Keratinocyte (primary cell): Measurements from ENCODE around the gene ASZ1. TPM values are rescaled to one million over a fixed set of nuclear protein-coding genes. Genes with fewer than 3 reads are reported as not detected.

ENCODE experiments used
- DNase-seq: peaks from one replicate; pipeline ENCODE4 v3.0.0-alpha.2; 2011; ENCODE audit warnings: low read depth, missing footprints, low spot score
- FAIRE-seq: peaks from 2 replicates; lab custom pipeline; 2011; peaks lifted over from hg19 to GRCh38; lab: Jason Lieb, UNC
- H2AFZ ChIP-seq: 2 replicates; pipeline ENCODE4 v1.6.0; 2012; ENCODE audit warnings: low read length, control low read depth, inconsistent platforms; ENCODE audit not compliant: control insufficient read depth
- H3K27ac ChIP-seq: 2 replicates; pipeline ENCODE4 v1.5.1; 2011; ENCODE audit warnings: low read length; ENCODE audit not compliant: control insufficient read depth, insufficient read depth
- H3K27me3 ChIP-seq: 3 replicates; pipeline ENCODE4 v1.6.0; 2011; ENCODE audit warnings: low read length; ENCODE audit not compliant: control insufficient read depth, insufficient read depth; ENCODE audit errors: extremely low read depth
- H3K36me3 ChIP-seq, 2 experiments: 2 replicates in 1 of 2; 3 replicates in 1 of 2; pipeline ENCODE4 v1.5.1; 2011; ENCODE audit warnings: low read length in 2 of 2, mild to moderate bottlenecking in 1 of 2; ENCODE audit not compliant: control insufficient read depth in 2 of 2, insufficient read depth in 2 of 2; ENCODE audit errors: extremely low read depth in 1 of 2
- H3K4me1 ChIP-seq: 3 replicates; pipeline ENCODE4 v1.5.1; 2011; ENCODE audit warnings: low read length; ENCODE audit not compliant: control insufficient read depth, insufficient read depth; ENCODE audit errors: extremely low read depth
- H3K4me2 ChIP-seq: 3 replicates; pipeline ENCODE4 v1.6.0; 2011; ENCODE audit warnings: low read depth, low read length; ENCODE audit not compliant: control insufficient read depth, insufficient read depth; ENCODE audit errors: extremely low read depth
- H3K4me3 ChIP-seq, 3 experiments: fragments of 200-600 bp in 1 of 3; sonication (generic) in 1 of 3; 2 replicates in 2 of 3; 3 replicates in 1 of 3; pipeline ENCODE4 v1.5.1; 2011 to 2016; ENCODE audit warnings: low read length in 3 of 3, mild to moderate bottlenecking in 3 of 3, control low read depth in 2 of 3, inconsistent platforms in 1 of 3, low read depth in 1 of 3, mixed read lengths in 1 of 3, mixed run types in 1 of 3, moderate library complexity in 1 of 3; ENCODE audit not compliant: control insufficient read depth in 2 of 3, insufficient read depth in 2 of 3; ENCODE audit errors: extremely low read depth in 1 of 3
- H3K79me2 ChIP-seq: 2 replicates; pipeline ENCODE4 v1.6.0; 2012; ENCODE audit warnings: low read length; ENCODE audit not compliant: control insufficient read depth, insufficient read depth
- H3K9ac ChIP-seq: 3 replicates; pipeline ENCODE4 v1.6.0; 2011; ENCODE audit warnings: low read length; ENCODE audit not compliant: control insufficient read depth, insufficient read depth; ENCODE audit errors: extremely low read depth
- H3K9me1 ChIP-seq: 3 replicates; pipeline ENCODE4 v1.6.0; 2011; ENCODE audit warnings: low read length; ENCODE audit not compliant: control insufficient read depth, insufficient read depth; ENCODE audit errors: extremely low read depth
- H3K9me3 ChIP-seq: 2 replicates; pipeline ENCODE4 v1.5.1; 2012; ENCODE audit warnings: low read depth, low read length; ENCODE audit not compliant: control insufficient read depth
- H4K20me1 ChIP-seq: 3 replicates; pipeline ENCODE4 v1.6.0; 2011; ENCODE audit warnings: low read length; ENCODE audit not compliant: control insufficient read depth, insufficient read depth; ENCODE audit errors: extremely low read depth
- EZH2 ChIP-seq: IDR thresholded peaks from one replicate; pipeline ENCODE4 v1.6.1; 2012; ENCODE audit warnings: inconsistent platforms, mild to moderate bottlenecking, low read length, moderate library complexity
- dilution Hi-C: fragments of 300-500 bp; cut with MboI; formaldehyde crosslinking; loops from one replicate; pipeline ENCODE4 v1.7.0; 2020; ENCODE audit warnings: low sequenced_read_pairs; ENCODE audit not compliant: extremely low pct_ligation_motif_present
- polyA plus RNA-seq, 5 experiments: library from polyadenylated mRNA; depleted of rRNA in 3 of 5; stranded (reverse) in 3 of 5; stranded (forward) in 1 of 5; unstranded in 1 of 5; fragments of >200 nt; gene quantifications; 1 replicate in 1 of 5; 2 replicates in 3 of 5; 3 replicates in 1 of 5; pipeline versions ENCODE4 v1.2.1 to v1.2.3, GENCODE V29; 2011 to 2012; ENCODE audit warnings: missing spikeins in 2 of 5, low read depth in 1 of 5, low replicate concordance in 1 of 5
- TF ChIP-seq, protein P1 (sequence below), 3 experiments: IDR thresholded peaks in 1 of 3; conservative IDR thresholded peaks in 1 of 3; optimal IDR thresholded peaks in 1 of 3; 2 replicates in 2 of 3; 3 replicates in 1 of 3; pipeline versions ENCODE3 to v1.5.1; 2011; ENCODE audit warnings: low read length in 3 of 3, mild to moderate bottlenecking in 3 of 3, moderate library complexity in 2 of 3, control low read depth in 1 of 3, inconsistent platforms in 1 of 3; ENCODE audit not compliant: insufficient read depth in 2 of 3; ENCODE audit errors: extremely low read depth in 1 of 3

The ASZ1 gene
- polyA plus RNA-seq, 1 donor (not counting 4 experiments of a cell fraction or from before 2014, with no cell fraction given) = not detected

DNA sequence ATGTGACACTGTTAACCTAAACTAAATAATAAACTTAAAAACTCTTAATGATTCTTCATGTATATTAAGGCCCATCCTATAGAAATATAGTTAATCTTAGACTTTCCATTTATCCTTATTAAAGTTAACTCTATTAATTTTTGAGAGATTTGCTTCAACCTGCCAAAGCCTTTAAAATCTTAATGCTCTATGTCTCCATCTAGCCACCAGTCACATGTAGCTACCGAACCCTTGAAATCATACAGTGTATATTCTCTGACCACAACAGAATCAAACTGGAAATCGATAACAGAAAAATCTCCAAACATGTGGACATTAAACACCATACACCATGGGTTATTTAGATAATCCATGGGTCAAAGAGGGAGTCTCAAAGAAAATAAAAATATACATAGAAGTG, 51.9 kb downstream of the ASZ1 start:
- Histone ChIP-seq H4K20me1 (no peaks in the 10 kb centered on the region), H3K36me3 (no peaks in the 10 kb centered on the region), H3K4me2 (no peak overlapping the region), H3K27me3 (no peaks in the 10 kb centered on the region), H3K9me3 (no peaks in the 10 kb centered on the region), H3K4me1 (no peaks in the 10 kb centered on the region), H3K4me3 (no peak overlapping the region), H3K79me2 (no peaks in the 10 kb centered on the region), H2AFZ (no peak overlapping the region), H3K9me1 (no peaks in the 10 kb centered on the region), H3K9ac (no peak overlapping the region), H3K27ac (no peak overlapping the region)
- no peak for DNase-seq
- no peak for FAIRE-seq
- dilution Hi-C loops = no loop called here
- no peak for TF ChIP-seq EZH2
- TF ChIP-seq, protein P1, sequence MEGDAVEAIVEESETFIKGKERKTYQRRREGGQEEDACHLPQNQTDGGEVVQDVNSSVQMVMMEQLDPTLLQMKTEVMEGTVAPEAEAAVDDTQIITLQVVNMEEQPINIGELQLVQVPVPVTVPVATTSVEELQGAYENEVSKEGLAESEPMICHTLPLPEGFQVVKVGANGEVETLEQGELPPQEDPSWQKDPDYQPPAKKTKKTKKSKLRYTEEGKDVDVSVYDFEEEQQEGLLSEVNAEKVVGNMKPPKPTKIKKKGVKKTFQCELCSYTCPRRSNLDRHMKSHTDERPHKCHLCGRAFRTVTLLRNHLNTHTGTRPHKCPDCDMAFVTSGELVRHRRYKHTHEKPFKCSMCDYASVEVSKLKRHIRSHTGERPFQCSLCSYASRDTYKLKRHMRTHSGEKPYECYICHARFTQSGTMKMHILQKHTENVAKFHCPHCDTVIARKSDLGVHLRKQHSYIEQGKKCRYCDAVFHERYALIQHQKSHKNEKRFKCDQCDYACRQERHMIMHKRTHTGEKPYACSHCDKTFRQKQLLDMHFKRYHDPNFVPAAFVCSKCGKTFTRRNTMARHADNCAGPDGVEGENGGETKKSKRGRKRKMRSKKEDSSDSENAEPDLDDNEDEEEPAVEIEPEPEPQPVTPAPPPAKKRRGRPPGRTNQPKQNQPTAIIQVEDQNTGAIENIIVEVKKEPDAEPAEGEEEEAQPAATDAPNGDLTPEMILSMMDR (optimal IDR thresholded peaks at IDR 0.05 in 1 of 3, IDR thresholded peaks at IDR 0.05 in 1 of 3, conservative IDR thresholded peaks at IDR 0.05 in 1 of 3; ENCODE audit: extremely low read depth in 1 of 3, insufficient read depth in 2 of 3, low read length in 3 of 3) = peak in 1 of 3 experiments; percentile 29

DNA sequence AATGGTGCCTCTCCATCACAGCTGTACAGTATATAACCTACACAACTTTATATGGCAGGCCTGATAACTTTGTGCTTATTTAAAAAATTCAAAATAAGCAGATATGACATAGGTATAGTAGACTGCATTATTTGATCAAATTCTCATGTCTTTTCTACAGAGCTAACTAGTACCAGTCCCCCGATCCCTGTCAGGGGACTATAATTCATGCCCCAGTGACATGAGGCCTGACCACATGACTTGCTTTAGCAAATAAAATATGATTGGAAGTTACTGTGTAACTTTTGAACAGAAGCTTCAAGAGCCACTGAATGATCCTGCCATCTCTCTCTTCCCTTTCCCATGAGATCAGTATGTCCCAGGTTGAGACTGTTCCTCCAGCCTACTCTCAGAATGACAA, 55.2 kb downstream of the ASZ1 start:
- no peaks in the 10 kb centered on the region for H3K36me3 ChIP-seq
- FAIRE-seq = no peak
- no peak overlapping the region for H3K27ac ChIP-seq
- no peaks in the 10 kb centered on the region for H3K27me3 ChIP-seq
- H3K79me2 ChIP-seq = no peaks in the 10 kb centered on the region
- no peaks in the 10 kb centered on the region for H3K9me1 ChIP-seq
- no peaks in the 10 kb centered on the region for H4K20me1 ChIP-seq
- H3K9ac ChIP-seq = no peak overlapping the region
- H3K4me3 ChIP-seq = no peak overlapping the region
- no peak overlapping the region for H2AFZ ChIP-seq
- dilution Hi-C loops = no loop called here
- no peaks in the 10 kb centered on the region for H3K9me3 ChIP-seq
- H3K4me1 ChIP-seq = no peaks in the 10 kb centered on the region
- DNase-seq = no peak
- TF ChIP-seq EZH2 = no peak
- TF ChIP-seq, protein P1 (optimal IDR thresholded peaks at IDR 0.05 in 1 of 3, IDR thresholded peaks at IDR 0.05 in 1 of 3, conservative IDR thresholded peaks at IDR 0.05 in 1 of 3; ENCODE audit: extremely low read depth in 1 of 3, insufficient read depth in 2 of 3, low read length in 3 of 3) = no peak
- no peak overlapping the region for H3K4me2 ChIP-seq
